ENCODE data around the gene ELF2.

The ELF2 gene

GRCh38 chr4:139018501-139018900 lies 158.5 kb downstream of the ELF2 start (continued):
- TF ChIP-seq TCF4 (CRISPR knock-in tag; IDR thresholded peaks at IDR 0.05; ENCODE audit: borderline replicate concordance) (no peak), TSHZ2 (CRISPR knock-in tag; IDR thresholded peaks at IDR 0.05) (no peak)

DNA sequence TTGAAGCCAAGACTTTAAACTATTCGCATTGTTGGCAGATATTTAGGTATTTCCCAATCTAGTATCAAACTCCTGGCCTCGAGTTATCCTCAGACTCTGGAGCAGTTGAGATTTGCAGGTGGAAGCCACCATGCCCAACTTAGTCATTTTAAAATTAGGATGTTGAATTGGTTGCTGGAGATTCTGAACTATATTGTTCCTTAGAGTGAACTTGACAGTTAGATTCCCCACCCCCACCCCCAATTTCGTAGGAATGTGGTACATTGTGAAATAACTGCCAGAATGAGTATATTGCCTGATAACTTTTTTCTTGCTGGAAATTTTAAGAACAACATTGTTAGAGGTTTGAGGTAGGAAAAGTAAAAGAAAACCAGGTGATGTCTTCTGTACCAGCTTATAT lies 159.2 kb downstream of the ELF2 start:
- ATAC-seq, result no peak
- TF ChIP-seq, protein P1, sequence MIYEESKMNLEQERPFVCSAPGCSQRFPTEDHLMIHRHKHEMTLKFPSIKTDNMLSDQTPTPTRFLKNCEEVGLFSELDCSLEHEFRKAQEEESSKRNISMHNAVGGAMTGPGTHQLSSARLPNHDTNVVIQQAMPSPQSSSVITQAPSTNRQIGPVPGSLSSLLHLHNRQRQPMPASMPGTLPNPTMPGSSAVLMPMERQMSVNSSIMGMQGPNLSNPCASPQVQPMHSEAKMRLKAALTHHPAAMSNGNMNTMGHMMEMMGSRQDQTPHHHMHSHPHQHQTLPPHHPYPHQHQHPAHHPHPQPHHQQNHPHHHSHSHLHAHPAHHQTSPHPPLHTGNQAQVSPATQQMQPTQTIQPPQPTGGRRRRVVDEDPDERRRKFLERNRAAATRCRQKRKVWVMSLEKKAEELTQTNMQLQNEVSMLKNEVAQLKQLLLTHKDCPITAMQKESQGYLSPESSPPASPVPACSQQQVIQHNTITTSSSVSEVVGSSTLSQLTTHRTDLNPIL (CRISPR knock-in tag; IDR thresholded peaks at IDR 0.05; ENCODE audit: low read depth), result no peak
- TF ChIP-seq GLIS3 (CRISPR knock-in tag; IDR thresholded peaks at IDR 0.05) (no peak), ISL1 (CRISPR knock-in tag; IDR thresholded peaks at IDR 0.05) (no peak)

DNA sequence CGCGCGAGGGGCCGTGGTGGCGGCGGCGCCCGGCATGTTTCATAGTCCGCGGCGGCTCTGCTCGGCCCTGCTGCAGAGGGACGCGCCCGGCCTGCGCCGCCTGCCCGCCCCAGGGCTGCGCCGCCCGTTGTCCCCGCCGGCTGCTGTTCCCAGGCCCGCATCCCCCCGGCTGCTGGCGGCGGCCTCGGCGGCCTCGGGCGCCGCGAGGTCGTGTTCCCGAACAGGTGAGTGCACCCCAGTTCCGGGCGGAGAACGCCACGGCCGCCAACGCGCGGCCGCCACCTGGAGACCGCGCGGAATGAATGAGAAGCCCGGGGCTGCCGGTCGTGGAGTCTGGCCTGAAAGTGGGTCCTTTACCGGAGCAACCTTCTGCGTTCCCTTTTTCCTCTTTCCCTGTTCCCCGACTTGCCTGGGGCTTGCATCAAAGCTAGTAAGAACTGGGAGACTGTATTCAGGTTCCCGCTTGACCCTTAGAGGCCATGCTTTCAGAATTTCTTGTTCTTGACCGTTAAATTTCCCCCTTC lies 161.0 kb downstream of the ELF2 start:
- no peak for ATAC-seq
- TF ChIP-seq ESRRG (CRISPR knock-in tag; IDR thresholded peaks at IDR 0.05) (no peak), SNAI2 (CRISPR knock-in tag; IDR thresholded peaks at IDR 0.05) (0 out of 2 replicates have a peak, but pooled peaks have one; percentile 16), TSHZ2 (CRISPR knock-in tag; IDR thresholded peaks at IDR 0.05) (0 out of 2 replicates have a peak, but pooled peaks have one; percentile 37)

GRCh38 chr4:139015269-139015947 lies 161.6 kb downstream of the ELF2 start, which contains the start of gene NOCT:
Gene NOCT, plus strand, starts transcription at chr4:139015781. Its CDS starts 201 bp downstream, at chr4:139015982.
- peak; percentile 88 for ATAC-seq
- TF ChIP-seq GLIS3 (CRISPR knock-in tag; IDR thresholded peaks at IDR 0.05) (no peak), ZC3H10 (CRISPR knock-in tag; IDR thresholded peaks at IDR 0.05) (no peak), BACH2 (CRISPR knock-in tag; IDR thresholded peaks at IDR 0.05; ENCODE audit: borderline replicate concordance) (no peak), ZFP30 (CRISPR knock-in tag; IDR thresholded peaks at IDR 0.05) (no peak), TSHZ2 (CRISPR knock-in tag; IDR thresholded peaks at IDR 0.05) (no peak), ZFP3 (CRISPR knock-in tag; IDR thresholded peaks at IDR 0.05) (no peak), TOX (CRISPR knock-in tag; IDR thresholded peaks at IDR 0.05; ENCODE audit: borderline replicate concordance) (no peak), RARB (CRISPR knock-in tag; IDR thresholded peaks at IDR 0.05) (no peak), OSR1 (CRISPR knock-in tag; IDR thresholded peaks at IDR 0.05) (no peak), PPARA (CRISPR knock-in tag; IDR thresholded peaks at IDR 0.05; ENCODE audit: borderline replicate concordance) (no peak), ESRRG (CRISPR knock-in tag; IDR thresholded peaks at IDR 0.05) (no peak), SNAI2 (CRISPR knock-in tag; IDR thresholded peaks at IDR 0.05) (no peak), CSDC2 (CRISPR knock-in tag; IDR thresholded peaks at IDR 0.05) (no peak), ISL1 (CRISPR knock-in tag; IDR thresholded peaks at IDR 0.05) (no peak)
- TF ChIP-seq, protein P1 (CRISPR knock-in tag; IDR thresholded peaks at IDR 0.05; ENCODE audit: low read depth), result no peak
